ENCODE measurements around the gene ACYP1. TPM values are rescaled to one million over a fixed set of nuclear protein-coding genes. Genes with fewer than 3 reads are reported as not detected.

Gene ACYP1
- total and polyA plus RNA-seq, 9 of the 15 experiments (the other 6 are each of a cell fraction or from before 2014, with no cell fraction given) = 19.9 to 113 (median 52.3) TPM

- TF ChIP-seq CREB5 (CRISPR knock-in tag; IDR thresholded peaks at IDR 0.05) (no peak), RFX5 (IDR thresholded peaks at IDR 0.05; ENCODE audit: low read depth, low read length) (no peak)
These were observed 38.7 kb downstream of the ACYP1 start (continued) for GRCh38 chr14:75025082-75025481.

- no peaks in the 10 kb centered on the region for H4K20me1 ChIP-seq (replicated peaks; ENCODE audit: control insufficient read depth, insufficient read depth, low read length)
- H3K4me3 ChIP-seq = no peak overlapping the region
- H3K9me3 ChIP-seq (replicated peaks; ENCODE audit: control insufficient read depth, insufficient read depth, low read depth, low read length) = no peaks in the 10 kb centered on the region
- peaks cover 49% of the 10 kb centered on the region; the same call in 2 of the 3 replicates for H3K36me3 ChIP-seq (ENCODE audit: control insufficient read depth, insufficient read depth, low read length)
- no peaks in the 10 kb centered on the region for H3K9me1 ChIP-seq (ENCODE audit: control insufficient read depth, insufficient read depth, low read length)
- ChIA-PET CTCF (ENCODE audit: low intra/inter-chr PET ratio) (no interaction called here), POLR2A (interaction anchor here (0.6 to 1.3 kb wide), 2 partner anchors 9 to 10 kb away, joined by 3 to 4 read pairs; no protein-coding TSS in a partner anchor)
- no peaks in the 10 kb centered on the region for H3K27me3 ChIP-seq (ENCODE audit: control insufficient read depth in 2 of 2, insufficient read depth in 2 of 2, low read length in 2 of 2)
- FAIRE-seq = no peak
- H3K4me2 ChIP-seq (ENCODE audit: insufficient read depth, low read length) = no peak overlapping the region
- no peak overlapping the region for H3K27ac ChIP-seq (ENCODE audit: extremely low read depth, low read depth, low read length)
- H3K4me1 ChIP-seq (replicated peaks in 1 of 2; ENCODE audit: control insufficient read depth in 2 of 2, insufficient read depth in 2 of 2, low read length in 2 of 2) = peaks cover 0 to 19% of the 10 kb centered on the region in 2 experiments; a peak in 3 of 5 replicates
- ATAC-seq = no peak
- no peak for TF ChIP-seq ZNF57 (CRISPR knock-in tag; IDR thresholded peaks at IDR 0.05)
- no peak for TF ChIP-seq PTBP1 (IDR thresholded peaks at IDR 0.05; ENCODE audit: low read depth, low read length)
- TF ChIP-seq ZNF197 (CRISPR knock-in tag; IDR thresholded peaks at IDR 0.05; ENCODE audit: low read depth) = no peak
- no peak for TF ChIP-seq TBP (optimal IDR thresholded peaks at IDR 0.05; ENCODE audit: low read depth, low read length)
- no peak for TF ChIP-seq HIVEP1 (CRISPR knock-in tag; IDR thresholded peaks at IDR 0.05)
- no peak for TF ChIP-seq MLX (CRISPR knock-in tag; conservative IDR thresholded peaks at IDR 0.05)
- no peak for TF ChIP-seq RFX1 (IDR thresholded peaks at IDR 0.05)
- TF ChIP-seq ZNF780A (CRISPR knock-in tag; IDR thresholded peaks at IDR 0.05) = no peak
- no peak for TF ChIP-seq E2F5 (CRISPR knock-in tag; IDR thresholded peaks at IDR 0.05)
- no peak for TF ChIP-seq ZNF408 (CRISPR knock-in tag; IDR thresholded peaks at IDR 0.05; ENCODE audit: low read depth)
- TF ChIP-seq BRCA1 (IDR thresholded peaks at IDR 0.05) = no peak
- TF ChIP-seq BRCA1 (CRISPR knock-in tag; IDR thresholded peaks at IDR 0.05) = no peak
- no peak for TF ChIP-seq POLR2H (tag; IDR thresholded peaks at IDR 0.05; ENCODE audit: low read depth)
- intact Hi-C loops (cut with micrococcal nuclease) (no loop called here), in situ Hi-C loops (cut with MboI) (no loop called here)
- DNase-seq (ENCODE audit: extremely low read depth in 1 of 4, low spot score in 3 of 4) = no peak
- H3K9ac ChIP-seq (ENCODE audit: insufficient read depth in 1 of 2, low read depth in 2 of 2, low read length in 2 of 2) = no peak overlapping the region
- H3K79me2 ChIP-seq (ENCODE audit: control insufficient read depth, insufficient read depth, low read length) = no peaks in the 10 kb centered on the region
- H2AFZ ChIP-seq (ENCODE audit: low read depth, low read length) = no peak overlapping the region
- WGBS (ENCODE audit: insufficient coverage, low coverage, missing lambda C conversion rate) = 80% methylated on average over 1 of the region's 1 CpG
- BruUV-seq (replicated peaks) = no TSS peak
These were observed 40.7 kb downstream of the ACYP1 start for GRCh38 chr14:75023108-75023507.
